Central memory CD4-positive, alpha-beta T cell (primary cell): Measurements from ENCODE around the gene CPT1A.
"Not testable (repeated sequence)": the region's sequence is repeated elsewhere in the genome, so short reads cannot be mapped to it uniquely, and the experiment has no call there.

Experiments
- DNase-seq: peaks from one replicate; pipeline ENCODE4 v3.0.0; 2022
- total RNA-seq, 3 experiments: gene quantifications; one replicate each; lab custom pipeline; 2026; lab: John Stamatoyannopoulos, UW

CPT1A gene
- 24.9 to 94.5 (median 56.0) reads per million in 3 experiments for total RNA-seq

DNA sequence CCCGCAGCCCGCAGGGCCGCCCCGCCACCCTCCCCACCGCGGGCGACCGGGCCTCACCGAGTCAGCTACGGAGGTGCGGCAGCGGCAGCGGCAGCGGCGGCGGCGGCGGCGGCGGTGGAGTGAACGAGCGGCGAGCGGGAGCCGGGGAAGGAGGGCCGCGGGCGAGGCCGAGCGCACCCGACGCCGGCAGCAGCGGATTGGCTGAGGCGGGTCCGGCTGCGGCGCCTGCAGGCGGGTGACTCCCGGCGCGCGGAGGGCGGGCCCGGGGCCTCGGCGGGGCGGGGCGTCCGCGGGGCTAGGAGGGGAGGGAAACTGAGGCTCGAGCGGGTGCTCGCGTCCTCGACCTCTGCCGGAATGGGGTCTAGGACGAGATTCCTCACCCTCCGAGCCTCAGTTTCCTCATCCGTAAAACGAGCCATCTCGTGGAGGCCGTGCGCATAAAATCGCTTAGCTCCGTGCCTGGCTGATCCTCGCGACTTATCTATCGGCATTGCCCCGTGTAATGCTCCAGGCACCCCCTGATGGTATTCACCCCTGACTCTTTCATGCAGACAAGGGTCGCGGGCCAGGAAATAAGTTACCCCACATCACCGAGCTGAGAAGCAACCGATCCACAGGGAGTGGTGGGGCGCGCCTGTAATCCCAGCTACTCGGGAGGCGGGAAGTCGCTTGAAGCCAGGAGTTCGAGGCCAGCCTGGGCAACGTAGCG is at the start of gene CPT1A:
TSS of gene CPT1A (minus strand) at position 199 of the 709 bp plus-strand sequence. CDS start 26,442 bp downstream, outside the sequence.
- DNase-seq, result peak; percentile 72

DNA sequence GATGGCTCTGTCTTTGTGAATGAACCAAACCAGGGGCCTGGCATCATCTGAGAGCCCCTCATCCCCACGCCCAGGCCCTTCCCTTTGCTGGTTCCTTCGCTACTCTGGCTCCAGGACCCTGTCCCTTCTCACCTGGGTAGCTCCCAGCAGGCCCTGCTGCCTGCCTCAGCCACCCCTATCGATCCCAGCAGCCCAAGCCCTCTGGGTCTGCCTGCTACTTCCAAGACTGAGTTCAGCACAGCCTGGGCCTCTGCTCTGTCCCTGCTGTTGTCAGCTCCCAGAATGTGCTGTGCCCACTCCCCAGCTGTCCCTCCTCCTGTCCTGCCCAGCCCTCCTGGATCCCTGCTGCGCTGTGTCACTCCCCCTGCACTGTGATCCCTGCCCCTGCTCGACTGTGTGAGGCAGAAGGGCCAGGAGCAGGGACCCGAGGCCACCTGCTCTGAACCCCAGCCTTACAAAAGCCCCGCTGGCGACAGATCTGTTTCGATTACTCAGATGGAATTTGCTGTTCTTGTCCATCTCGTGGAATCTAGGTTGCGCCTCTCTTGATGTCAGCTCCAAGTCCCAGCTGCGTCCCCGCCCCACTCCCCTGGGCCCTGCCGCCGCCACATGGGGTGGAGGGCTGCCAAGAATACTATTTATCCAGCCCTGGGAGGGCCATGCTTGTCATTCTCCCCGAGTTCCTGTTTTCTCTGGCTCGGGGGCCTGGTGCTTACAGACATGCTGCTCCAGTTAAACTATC is 48.9 kb upstream of the CPT1A start:
- DNase-seq, result no peak

DNA sequence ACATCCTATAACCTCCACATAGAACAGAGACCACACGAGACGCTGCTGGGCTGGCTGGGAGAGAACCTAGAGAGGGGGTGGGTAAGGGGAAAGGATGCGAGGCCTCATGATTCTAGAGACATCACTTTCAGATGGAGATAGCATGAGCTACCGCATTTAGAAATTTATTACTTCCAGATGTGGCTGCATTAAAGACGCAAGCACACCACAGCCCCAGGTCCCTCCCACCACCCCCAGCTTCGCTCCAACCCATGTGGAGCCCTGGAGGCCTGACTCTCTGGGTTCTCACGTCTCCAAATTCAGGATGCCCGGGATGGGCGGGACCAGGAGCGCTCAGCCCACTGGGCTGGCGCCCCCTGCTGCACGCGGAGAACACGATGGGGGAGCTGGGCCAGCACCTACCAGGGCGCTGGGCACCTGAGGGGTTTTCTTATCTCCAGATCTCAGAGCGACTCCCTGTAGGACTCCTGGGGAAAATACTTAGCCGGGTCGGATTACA is 48.3 kb upstream of the CPT1A start:
- DNase-seq, result no peak

DNA sequence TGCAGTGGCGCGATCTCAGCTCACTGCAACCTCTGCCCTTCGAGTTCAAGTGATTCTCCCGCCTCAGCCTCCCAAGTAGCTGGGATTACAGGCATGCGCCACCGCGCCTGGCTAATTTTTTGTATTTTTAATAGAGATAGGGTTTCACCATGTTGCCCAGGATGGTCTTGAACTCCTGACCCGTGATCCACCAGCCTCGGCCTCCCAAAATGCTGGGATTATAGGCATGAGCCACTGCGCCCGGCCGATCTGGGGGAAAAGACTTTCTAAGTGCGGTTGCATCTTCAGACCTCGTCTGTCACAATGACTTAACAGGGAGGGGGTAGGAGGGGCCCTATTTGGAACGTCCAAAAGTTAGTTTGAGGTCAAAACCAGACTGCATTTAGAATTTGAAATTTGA is 43.1 kb upstream of the CPT1A start:
- not testable (repeated sequence) for DNase-seq

DNA sequence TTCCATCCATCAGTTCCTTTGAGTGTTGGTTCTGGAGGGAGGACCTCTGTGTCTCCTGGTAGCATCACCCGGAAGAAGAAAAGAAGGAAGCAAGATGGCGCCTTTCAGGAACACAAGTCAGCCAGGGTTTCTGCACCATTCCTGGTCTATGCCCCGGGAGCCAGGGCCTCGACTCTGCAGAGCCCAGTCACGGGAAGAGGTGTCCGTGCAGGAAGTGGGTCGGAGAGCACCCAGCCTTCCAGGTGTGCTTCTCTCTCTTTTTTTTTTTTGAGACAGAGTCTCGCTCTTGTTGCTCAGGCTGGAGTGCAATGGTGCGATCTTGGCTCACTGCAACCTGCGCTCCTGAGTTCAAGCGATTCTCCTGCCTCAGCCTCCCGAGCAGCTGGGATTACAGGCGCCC is 40.7 kb upstream of the CPT1A start:
- no peak for DNase-seq

DNA sequence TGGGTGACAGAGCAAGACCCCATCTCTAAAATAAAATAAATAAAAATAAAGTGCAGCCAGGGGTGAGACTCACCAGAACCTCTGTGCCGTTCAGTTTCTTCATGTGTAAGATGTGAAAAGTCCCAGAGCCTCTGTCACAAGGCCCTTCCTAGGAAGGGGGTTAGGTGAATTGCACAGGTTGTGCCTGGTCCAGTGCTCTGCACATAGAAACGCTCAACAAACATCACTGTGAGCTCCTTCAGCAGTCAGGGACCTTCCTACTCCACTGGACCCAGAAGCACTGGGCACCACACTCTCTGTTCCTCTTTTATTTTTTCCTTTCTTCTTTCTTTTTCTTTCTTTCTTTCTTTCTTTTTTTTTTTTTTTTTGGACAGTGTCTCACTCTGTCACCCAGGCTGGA is 39.6 kb upstream of the CPT1A start:
- DNase-seq, result no peak

DNA sequence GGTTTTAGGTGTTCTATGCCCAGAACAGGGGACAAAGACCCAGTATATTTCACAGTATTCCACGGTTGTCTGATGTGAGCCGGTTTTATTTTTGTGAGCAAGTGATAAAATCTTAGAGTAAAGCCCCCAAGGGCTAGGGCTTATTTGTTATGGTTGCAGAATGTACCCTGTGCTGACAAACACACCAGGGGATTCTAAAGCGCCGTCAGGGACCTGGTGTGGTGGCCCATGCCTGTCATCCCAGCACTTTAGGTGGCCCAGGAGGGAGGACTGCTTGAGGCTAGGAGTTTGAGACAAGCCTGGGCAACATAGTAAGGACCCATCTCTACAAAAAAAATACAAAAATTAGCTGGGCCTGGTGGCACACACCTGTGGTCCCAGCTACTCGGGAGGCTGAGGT is 39.1 kb upstream of the CPT1A start:
- DNase-seq, result no peak

DNA sequence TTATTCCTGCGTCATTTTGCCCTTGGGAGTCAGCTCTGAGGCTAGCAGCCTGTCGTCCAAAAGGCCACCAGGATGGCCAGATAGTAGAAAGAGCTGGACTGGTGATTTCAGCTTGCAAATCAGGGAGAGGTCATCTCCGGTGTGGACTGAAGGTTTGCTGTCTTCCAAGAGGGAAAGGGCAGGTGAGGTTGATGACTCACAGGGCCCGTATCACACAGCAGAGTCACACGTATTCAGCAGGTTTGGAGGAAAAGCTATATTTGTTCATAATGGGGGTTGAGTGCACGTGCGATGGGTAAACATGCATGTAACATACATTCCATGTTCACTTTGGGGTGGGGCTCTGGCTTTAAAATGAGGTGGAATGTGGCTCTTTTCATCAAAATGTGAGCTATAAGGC is 36.3 kb upstream of the CPT1A start:
- DNase-seq, result no peak

DNA sequence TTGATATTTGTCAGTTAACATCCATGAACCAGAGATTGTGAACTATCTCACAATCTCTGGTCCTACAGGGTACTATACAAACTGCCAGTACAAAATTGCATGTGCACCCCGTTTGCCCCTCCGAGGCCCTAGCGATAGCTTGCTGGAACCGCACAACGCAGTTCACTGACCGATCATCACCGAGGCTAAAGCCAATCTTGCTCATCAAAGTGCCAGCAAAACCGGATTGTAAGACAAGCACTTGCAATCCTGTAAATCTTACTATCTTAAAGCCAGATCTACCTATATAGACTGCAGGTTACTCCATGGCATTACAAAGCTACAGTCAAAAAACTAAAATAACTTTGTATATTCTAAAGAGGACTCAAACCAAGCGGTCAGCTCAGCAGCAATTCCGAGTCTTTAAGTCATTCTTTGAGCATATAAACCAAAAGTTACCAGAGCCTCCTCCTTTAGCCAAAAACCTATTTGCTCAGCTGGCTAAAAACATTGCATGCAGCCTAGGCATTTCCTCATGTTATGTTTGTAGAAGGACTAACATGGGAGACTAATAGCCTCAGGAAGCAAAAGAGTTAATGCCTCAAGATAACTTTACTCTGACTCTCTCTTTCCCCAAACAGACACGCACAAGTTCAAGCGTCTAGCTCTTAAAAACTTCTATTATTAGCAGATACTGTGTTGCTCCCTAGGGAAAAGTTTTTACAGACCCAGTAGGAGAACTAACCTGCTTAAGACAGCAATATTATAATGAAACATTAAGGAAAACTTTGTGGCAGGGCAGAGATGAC is 30.7 kb upstream of the CPT1A start:
- no peak for DNase-seq

DNA sequence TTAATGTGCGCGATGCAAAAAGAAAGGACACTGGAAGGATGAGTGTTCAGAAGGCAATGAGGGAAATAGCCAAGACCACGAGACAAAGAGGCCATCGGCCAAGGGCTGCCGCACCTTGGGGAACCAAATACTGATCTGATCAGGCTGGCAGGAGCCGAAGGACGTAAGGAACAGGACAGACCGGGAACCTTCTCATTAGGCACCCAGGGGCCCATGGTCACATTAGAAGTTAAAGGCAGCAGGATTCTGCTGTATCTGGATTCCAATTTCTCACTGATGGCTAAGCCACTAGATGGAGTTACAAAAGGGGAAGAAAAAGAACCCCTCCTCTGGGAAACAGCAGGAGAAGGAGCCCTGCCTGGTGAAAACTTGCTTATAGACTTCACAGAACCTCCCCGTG is 28.8 kb upstream of the CPT1A start:
- DNase-seq, result no peak

DNA sequence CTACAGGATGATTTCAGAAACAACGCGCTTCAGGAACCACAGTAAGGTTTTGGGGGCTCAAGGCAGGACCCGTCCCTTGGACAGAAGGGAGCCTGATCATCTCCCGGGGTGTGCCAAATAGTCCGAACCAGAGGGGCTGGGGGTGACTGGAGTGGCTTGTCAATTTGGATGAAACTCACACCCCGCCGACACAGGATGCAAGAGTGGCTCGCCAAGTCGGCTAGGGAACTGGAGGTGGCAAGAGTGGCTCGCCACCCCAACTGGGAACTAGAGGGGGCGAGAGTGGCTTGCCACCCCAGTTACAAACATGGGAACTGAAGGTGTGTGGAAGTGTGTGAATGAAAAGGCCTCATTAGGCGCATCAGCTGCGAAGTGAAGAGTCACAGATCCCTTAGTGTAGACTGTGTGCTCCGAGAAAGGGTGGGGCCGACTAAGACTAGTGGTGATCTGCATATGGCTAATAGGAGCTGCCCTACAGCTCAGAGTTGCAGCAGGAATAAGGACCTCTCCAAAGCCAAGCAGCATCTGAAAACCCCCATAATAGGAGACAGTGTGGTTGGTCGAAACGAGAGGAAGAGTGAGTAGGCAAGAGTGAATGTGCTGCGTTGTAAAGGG is 26.6 kb upstream of the CPT1A start:
- no peak for DNase-seq

DNA sequence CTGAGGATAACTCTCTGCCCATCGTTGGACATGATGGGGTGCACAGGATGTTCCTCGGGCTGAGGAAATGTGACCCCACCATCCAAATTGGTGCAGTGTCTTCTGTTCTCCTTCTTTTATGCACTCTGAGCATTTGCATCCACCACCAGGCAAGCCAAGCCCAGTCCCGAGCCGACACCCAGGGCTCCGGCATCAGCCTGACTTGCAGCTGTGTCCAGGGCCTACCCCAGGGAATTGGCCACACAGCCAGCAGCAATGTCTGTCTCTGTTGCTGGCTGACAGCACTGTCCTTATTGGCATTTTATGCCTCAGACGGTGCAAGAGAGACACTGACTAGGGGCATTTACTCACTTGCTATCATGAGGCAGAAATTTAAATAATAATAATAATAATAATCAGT is 25.4 kb upstream of the CPT1A start:
- DNase-seq, result no peak

DNA sequence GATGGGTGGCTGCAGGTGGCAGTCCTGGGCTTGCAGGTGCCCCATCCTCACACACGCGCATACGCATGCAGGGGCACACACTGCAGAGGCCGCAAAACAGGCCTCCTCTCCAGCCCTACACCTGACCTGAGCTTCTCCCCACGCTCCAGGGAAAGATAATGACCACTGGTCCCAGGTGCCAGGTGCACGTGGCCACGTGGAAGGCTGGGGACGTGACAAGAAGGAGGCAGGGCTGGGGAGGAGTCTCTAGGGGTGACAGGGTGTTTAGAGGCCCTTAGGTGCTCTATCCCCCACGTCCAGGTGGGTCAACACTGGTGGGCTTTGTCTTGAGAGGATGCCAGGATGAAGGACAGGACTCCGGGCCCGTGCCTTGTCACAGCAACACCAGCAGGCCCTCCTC is 23.5 kb upstream of the CPT1A start:
- DNase-seq, result no peak

DNA sequence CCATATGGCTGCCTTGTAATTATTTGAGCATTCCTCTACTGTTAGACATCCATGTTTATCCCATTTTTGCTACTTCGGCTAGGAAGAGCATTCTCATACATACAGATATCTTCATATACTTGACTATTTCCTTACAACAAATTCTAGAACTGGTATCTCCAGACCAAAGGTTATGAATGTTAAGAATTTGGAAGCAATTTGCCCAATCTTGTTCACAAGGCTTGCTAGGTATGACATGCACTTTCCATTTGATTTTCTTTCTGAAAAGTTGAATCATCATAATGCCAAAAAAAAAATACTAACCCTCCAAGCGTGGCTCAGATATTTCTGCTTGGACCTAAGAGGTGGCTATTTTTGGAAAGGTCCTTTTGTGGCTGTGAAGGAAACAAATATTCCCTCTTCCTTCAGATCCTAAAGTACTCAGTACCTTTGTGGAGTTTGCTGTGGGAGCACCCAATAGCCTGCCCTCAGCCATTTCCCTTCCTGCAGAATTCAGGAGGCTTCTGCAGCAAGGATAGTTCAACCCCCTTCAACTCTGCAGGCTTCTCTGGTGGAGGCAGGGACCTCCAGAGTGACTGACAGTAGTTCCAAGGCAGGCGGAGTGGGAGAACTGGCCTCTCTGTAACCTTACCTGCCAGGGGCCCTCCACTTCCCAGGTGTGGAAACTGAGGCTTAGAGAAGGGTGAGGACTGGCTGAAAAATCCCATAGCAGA is 22.0 kb upstream of the CPT1A start:
- no peak for DNase-seq

DNA sequence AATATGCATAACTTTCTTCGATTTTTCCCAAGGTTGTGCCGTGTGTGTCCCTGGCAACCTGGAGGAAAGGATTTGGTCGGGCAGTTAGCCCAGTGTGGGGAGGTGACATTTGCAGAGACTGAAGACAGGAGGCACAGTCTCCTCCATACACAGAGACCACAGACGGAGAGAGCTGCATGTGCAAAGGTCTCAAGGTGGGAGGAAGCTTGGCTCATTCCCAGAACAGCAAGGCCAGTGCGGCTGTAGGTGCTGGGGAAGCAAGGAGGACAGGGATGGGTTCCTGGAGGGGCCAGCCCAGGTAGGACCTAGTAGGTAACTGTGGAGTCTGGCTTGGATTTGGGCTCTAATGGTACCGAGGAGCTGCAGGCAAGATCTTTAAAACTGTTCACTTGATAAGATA is 20.7 kb upstream of the CPT1A start:
- DNase-seq, result no peak

DNA sequence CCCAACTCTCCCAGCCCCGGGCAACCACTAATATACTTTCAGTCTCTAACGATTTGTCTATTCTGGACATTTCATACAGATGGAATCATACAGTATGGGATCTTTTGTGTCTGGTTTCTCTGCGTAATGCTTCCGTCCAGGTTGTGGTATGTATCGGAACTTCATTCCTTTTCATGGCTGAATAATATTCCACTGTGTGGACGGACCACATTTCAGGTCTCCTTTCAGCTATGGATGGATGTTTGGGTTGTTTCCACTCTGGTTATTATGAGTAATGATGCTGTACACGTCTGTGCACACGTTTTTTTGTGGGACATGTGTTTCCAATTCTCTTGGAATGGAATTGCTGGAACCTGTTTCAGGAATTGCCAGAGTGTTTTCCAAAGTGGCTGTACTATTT is 17.4 kb upstream of the CPT1A start:
- DNase-seq, result no peak

DNA sequence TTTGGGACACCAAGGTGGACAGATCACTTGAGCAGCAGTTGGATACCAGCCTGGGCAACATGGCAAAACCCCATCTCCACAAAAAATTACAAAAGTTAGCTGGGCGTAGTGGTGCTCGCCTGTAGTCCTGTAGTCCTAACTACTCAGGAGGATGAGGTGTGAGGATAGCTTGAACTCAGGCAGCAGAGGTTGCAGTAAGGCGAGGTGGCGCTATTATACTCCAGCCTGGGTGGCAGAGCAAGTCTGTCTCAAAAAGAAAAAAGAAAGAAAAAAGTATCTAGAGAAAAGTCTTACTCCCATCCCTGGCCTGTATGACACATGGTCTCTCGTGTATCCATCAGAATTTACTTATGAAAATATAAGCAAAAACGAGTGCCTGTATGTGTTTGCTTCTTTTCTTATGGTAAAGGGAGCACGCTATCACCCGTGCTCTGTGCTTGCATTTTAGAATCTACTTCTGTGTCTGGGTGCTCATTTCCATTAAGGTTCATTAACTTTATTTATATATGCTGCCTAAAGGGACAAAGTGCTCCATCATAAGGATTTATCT is 15.4 kb upstream of the CPT1A start:
- no peak for DNase-seq

DNA sequence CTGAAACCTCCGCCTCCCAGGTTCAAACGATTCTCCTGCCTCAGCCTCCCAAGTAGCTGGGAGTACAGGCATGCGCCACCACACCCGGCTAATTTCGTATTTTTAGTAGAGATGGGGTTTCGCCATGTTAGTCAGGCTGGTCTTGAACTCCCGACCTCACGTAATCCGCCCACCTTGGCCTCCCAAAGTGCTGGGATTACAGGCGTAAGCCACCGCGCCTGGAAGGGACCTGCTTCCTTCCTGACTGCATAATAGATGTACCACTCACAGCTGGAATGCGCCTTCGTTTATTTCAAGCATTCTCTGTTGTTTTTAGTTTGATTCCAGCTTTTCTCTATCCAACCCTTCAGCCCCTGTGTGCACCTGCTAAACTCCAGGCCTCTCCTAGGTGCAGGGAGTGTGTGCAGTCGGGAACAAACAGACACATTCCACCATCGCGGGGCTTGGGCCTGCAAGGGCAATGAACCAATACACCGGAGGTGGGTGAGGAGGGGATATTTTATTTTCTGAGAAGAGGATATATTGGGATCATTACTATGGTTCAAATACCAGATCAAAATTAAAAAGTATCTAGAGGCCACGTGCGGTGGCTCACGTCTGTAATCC is 14.8 kb upstream of the CPT1A start:
- not testable (repeated sequence) for DNase-seq

DNA sequence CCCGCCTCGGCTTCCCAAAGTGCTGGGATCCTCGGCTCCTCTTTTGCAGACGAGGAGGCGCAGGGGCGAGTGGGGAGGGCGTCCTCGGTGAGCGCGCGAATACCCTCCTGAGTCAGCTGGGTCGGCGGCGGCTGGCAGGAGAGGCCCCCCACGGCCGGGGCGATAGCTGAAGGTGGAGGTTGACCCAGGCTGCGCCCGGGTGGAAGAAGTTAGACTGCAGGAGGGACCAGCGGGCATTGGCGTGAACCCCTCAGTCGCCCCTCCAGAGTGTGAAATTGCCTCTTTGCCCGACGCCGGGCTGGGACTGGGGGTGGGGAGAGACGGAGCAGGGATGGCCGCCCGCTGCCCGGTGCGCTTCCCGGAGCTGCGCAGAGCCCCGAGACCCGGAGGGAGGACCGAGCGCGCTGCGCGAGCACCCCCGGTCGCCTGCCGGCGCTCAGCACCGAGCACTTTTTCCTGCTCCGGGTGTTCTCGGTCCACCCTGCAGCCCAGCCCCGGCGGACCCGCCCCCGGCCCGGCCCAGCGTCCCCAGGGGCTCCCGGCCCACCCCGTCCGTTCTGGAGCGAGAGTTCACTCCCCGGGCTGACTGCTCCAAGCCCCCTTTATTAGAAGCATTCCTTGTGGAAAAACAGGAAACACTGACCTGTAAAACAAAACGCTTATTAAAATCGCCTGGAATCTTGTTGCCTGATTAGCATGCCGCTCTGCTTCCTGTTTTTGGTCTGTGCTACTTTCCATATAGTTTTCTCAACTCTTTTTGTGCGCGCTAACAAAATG is 13.7 kb upstream of the CPT1A start:
- no peak for DNase-seq

DNA sequence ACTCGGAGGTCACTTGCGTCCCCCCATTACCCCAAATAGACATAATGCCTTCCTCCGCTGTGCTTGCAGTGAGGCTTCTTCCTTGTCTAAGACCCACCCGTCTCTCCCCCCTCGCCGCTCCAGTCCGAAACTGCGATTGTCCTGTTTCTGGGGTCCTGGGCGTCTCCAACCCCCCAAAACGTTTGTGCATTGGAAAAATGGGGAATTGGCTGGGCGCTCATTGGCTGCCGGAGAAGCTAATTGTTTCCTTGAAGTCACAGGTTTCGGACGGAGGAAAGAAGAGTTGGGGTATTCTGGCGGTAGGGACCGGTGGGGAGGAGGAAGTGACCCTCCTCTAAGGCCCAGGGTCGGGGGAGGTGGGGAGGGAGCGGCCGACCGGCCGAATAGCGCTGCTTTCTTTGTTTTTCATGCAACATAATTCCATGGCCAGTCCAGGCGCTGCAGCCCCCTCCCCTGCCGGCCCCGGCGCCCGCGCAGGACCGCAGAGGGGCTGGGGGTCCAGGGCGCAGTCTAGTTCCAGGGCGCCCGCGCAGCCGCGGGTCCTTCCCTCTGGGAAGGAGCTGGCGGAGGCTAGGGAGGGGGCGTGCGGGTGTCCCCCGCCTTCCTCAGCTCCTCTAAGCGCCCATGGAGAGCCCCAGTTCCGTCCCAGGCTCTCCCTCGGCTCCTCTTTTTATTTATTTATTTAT is 12.7 kb upstream of the CPT1A start:
- DNase-seq, result no peak
